ENCODE results near the gene CLDN1.

Gene CLDN1

DNA sequence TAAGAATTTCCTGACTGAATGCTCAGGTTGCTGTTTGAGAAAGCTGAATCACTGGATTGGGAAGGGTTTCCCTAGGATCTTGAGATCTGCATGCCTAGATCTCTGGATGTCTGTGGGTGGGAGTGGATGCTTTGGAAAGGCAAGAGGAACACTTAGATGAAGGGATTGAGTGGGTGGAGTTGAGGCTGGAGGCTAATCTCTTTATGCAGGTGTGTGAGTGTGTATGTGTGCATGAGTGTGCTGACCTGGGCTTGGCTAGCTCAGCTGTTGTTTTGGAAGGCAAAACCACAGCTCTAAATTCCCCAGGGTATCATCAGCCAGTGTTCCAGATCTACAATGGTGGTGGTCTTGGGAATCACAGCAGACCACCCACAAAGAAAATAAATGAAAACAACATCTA is 60.5 kb downstream of the CLDN1 start:
- Histone ChIP-seq H3K9me3 (ENCODE audit: insufficient read depth, low read depth, low read length) (no peaks in the 10 kb centered on the region), H3K4me2 (ENCODE audit: low read depth, low read length, poor library complexity, severe bottlenecking) (no peak overlapping the region), H2AFZ (ENCODE audit: low read length) (no peak overlapping the region), H3K36me3 (ENCODE audit: insufficient read depth, low read length) (no peaks in the 10 kb centered on the region), H3K9ac (ENCODE audit: low read depth, low read length, poor library complexity, severe bottlenecking) (no peak overlapping the region), H3K4me1 (ENCODE audit: insufficient read depth, low read length, poor library complexity, severe bottlenecking) (no peaks in the 10 kb centered on the region), H3K79me2 (ENCODE audit: insufficient read depth, low read length) (no peaks in the 10 kb centered on the region), H3K4me3 (ENCODE audit: low read length, poor library complexity, severe bottlenecking) (no peak overlapping the region), H3F3A (ENCODE audit: low read depth) (no peaks in the 10 kb centered on the region), H3K27me3 (ENCODE audit: insufficient read depth, low read length, poor library complexity, severe bottlenecking) (no peaks in the 10 kb centered on the region), H4K20me1 (ENCODE audit: insufficient read depth, low read length, poor library complexity, severe bottlenecking) (no peaks in the 10 kb centered on the region), H3K9me2 (replicated peaks; ENCODE audit: low read depth, low read length) (no peaks in the 10 kb centered on the region)
- TF ChIP-seq, protein P1, sequence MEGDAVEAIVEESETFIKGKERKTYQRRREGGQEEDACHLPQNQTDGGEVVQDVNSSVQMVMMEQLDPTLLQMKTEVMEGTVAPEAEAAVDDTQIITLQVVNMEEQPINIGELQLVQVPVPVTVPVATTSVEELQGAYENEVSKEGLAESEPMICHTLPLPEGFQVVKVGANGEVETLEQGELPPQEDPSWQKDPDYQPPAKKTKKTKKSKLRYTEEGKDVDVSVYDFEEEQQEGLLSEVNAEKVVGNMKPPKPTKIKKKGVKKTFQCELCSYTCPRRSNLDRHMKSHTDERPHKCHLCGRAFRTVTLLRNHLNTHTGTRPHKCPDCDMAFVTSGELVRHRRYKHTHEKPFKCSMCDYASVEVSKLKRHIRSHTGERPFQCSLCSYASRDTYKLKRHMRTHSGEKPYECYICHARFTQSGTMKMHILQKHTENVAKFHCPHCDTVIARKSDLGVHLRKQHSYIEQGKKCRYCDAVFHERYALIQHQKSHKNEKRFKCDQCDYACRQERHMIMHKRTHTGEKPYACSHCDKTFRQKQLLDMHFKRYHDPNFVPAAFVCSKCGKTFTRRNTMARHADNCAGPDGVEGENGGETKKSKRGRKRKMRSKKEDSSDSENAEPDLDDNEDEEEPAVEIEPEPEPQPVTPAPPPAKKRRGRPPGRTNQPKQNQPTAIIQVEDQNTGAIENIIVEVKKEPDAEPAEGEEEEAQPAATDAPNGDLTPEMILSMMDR (conservative IDR thresholded peaks at IDR 0.05; ENCODE audit: low read length): no peak
- no peak for TF ChIP-seq EZH2phosphoT487 (IDR thresholded peaks at IDR 0.05; ENCODE audit: borderline replicate concordance)

DNA sequence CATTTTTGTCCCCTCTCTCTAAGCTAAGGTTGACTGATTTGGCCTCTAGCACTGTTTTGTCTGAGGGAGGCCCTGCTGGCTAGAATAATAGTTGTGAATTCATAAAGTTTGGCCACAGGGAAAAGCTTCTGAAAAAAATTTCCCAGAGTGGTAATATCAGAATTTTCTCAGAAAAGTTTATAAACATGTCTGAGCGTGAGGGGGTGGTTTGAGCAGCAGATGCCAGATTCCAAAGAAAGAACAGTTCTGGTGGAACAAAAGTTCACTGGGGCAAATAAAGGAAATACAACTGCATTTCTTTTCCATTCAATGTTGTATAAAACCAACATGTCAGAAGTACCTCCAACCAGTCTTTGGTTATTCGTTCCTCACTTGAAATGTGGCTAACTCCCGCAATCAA is 61.2 kb downstream of the CLDN1 start:
- Histone ChIP-seq H2AFZ (ENCODE audit: low read length) (no peak overlapping the region), H3K79me2 (ENCODE audit: insufficient read depth, low read length) (no peaks in the 10 kb centered on the region), H3K4me2 (ENCODE audit: low read depth, low read length, poor library complexity, severe bottlenecking) (no peak overlapping the region), H3K36me3 (ENCODE audit: insufficient read depth, low read length) (no peaks in the 10 kb centered on the region), H3K9ac (ENCODE audit: low read depth, low read length, poor library complexity, severe bottlenecking) (no peak overlapping the region), H3K4me1 (ENCODE audit: insufficient read depth, low read length, poor library complexity, severe bottlenecking) (no peaks in the 10 kb centered on the region), H3K27me3 (ENCODE audit: insufficient read depth, low read length, poor library complexity, severe bottlenecking) (no peaks in the 10 kb centered on the region), H3K4me3 (ENCODE audit: low read length, poor library complexity, severe bottlenecking) (no peak overlapping the region), H3K9me3 (ENCODE audit: insufficient read depth, low read depth, low read length) (no peaks in the 10 kb centered on the region), H3K9me2 (replicated peaks; ENCODE audit: low read depth, low read length) (no peaks in the 10 kb centered on the region), H3F3A (ENCODE audit: low read depth) (no peaks in the 10 kb centered on the region), H4K20me1 (ENCODE audit: insufficient read depth, low read length, poor library complexity, severe bottlenecking) (no peaks in the 10 kb centered on the region)
- TF ChIP-seq, protein P1 (conservative IDR thresholded peaks at IDR 0.05; ENCODE audit: low read length): no peak
- no peak for TF ChIP-seq EZH2phosphoT487 (IDR thresholded peaks at IDR 0.05; ENCODE audit: borderline replicate concordance)

DNA sequence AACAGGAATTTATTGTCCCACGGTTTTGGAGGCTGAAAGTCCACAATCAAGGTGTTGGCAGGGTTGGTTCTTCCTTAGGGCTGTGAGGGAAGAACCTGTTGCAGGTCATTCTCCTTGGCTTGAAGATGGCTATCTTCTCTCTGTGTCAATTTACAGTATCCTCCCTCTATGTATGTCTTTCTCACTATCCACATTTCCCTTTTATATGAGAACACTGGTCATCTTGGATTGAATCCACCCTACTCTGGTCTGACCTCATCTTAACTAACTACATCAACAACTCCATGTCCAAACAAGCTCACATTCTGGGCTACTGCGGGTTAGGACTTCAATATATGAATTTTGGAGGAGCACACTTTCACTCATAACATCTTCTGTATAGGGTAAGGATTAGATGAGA is 61.9 kb downstream of the CLDN1 start:
- Histone ChIP-seq H3K9me2 (replicated peaks; ENCODE audit: low read depth, low read length) (no peaks in the 10 kb centered on the region), H3K4me3 (ENCODE audit: low read length, poor library complexity, severe bottlenecking) (no peak overlapping the region), H3K79me2 (ENCODE audit: insufficient read depth, low read length) (no peaks in the 10 kb centered on the region), H2AFZ (ENCODE audit: low read length) (no peak overlapping the region), H3F3A (ENCODE audit: low read depth) (no peaks in the 10 kb centered on the region), H3K9ac (ENCODE audit: low read depth, low read length, poor library complexity, severe bottlenecking) (no peak overlapping the region), H3K4me1 (ENCODE audit: insufficient read depth, low read length, poor library complexity, severe bottlenecking) (no peaks in the 10 kb centered on the region), H3K9me3 (ENCODE audit: insufficient read depth, low read depth, low read length) (no peaks in the 10 kb centered on the region), H4K20me1 (ENCODE audit: insufficient read depth, low read length, poor library complexity, severe bottlenecking) (no peaks in the 10 kb centered on the region), H3K36me3 (ENCODE audit: insufficient read depth, low read length) (no peaks in the 10 kb centered on the region), H3K4me2 (ENCODE audit: low read depth, low read length, poor library complexity, severe bottlenecking) (no peak overlapping the region), H3K27me3 (ENCODE audit: insufficient read depth, low read length, poor library complexity, severe bottlenecking) (no peaks in the 10 kb centered on the region)
- TF ChIP-seq EZH2phosphoT487 (IDR thresholded peaks at IDR 0.05; ENCODE audit: borderline replicate concordance): no peak
- TF ChIP-seq, protein P1 (conservative IDR thresholded peaks at IDR 0.05; ENCODE audit: low read length): no peak

Measured in Loucy (cell line).